ENCODE data around the gene TTYH2.

DNA sequence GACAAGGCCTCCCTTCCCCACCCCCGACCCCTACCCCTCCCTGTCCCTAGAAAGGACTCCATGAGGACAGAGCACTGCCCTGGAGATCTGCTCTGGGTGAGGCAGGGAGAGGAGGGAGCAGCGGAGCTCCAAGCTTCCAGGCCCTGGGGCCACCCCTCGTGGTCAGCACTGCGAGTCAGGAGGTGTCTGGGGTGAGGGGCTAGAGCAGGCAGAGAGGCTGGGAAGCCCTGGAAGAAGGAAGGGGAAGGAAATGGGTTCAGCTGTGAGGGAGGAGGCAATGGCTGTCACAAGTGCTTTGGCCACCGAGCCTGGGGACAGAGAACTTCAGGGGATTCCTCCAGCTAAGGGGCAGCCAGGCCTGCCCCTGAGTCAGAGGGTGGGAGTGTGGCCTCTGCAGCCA lies 32.5 kb downstream of the TTYH2 start:
- TF ChIP-seq POLR2A (IDR thresholded peaks at IDR 0.05; ENCODE audit: low read depth, low read length) (no peak), POLR2AphosphoS5 (IDR thresholded peaks at IDR 0.05; ENCODE audit: low read depth, low read length) (no peak), SPI1 (IDR thresholded peaks at IDR 0.05; ENCODE audit: low read depth, low read length) (no peak), TAF1 (IDR thresholded peaks at IDR 0.05; ENCODE audit: low read depth, low read length) (no peak), POU2F2 (IDR thresholded peaks at IDR 0.05; ENCODE audit: low read depth, low read length) (no peak)

Measured in GM12891 (cell line).